Non-pigmented ciliary epithelial cell (primary cell): ENCODE data around the gene TEKT3.

Experiments
- DNase-seq: peaks from one replicate; pipeline ENCODE4 v3.0.0-alpha.2; 2010; ENCODE audit warnings: low read depth

Gene TEKT3

GRCh38 chr17:15291674-15292361 is 49.6 kb downstream of the TEKT3 start:
- no peak for DNase-seq

- no peak for DNase-seq
Observed at GRCh38 chr17:15290605-15291004, 50.8 kb downstream of the TEKT3 start.

- no peak for DNase-seq
Observed at GRCh38 chr17:15289285-15290183, 51.9 kb downstream of the TEKT3 start.

GRCh38 chr17:15288859-15289258 is 52.5 kb downstream of the TEKT3 start:
- DNase-seq, result no peak

GRCh38 chr17:15287538-15288267 is 53.7 kb downstream of the TEKT3 start:
- no peak for DNase-seq

GRCh38 chr17:15285466-15285865 is 55.9 kb downstream of the TEKT3 start:
- DNase-seq, result no peak

GRCh38 chr17:15284537-15284936 is 56.9 kb downstream of the TEKT3 start:
- no peak for DNase-seq

GRCh38 chr17:15284107-15284506 is 57.3 kb downstream of the TEKT3 start:
- no peak for DNase-seq

- no peak for DNase-seq
Observed at GRCh38 chr17:15281909-15282308, 59.5 kb downstream of the TEKT3 start.

GRCh38 chr17:15278924-15279477 is 62.4 kb downstream of the TEKT3 start:
- peak; percentile 84 for DNase-seq

- DNase-seq, result no peak
Observed at GRCh38 chr17:15278380-15278779, 63.0 kb downstream of the TEKT3 start.

- DNase-seq, result no peak
Observed at GRCh38 chr17:15274017-15274416, 67.4 kb downstream of the TEKT3 start.

- DNase-seq, result peak; percentile 90
Observed at GRCh38 chr17:15273141-15273793, 68.1 kb downstream of the TEKT3 start.

- DNase-seq, result no peak
Observed at GRCh38 chr17:15271741-15272140, 69.7 kb downstream of the TEKT3 start.

- no peak for DNase-seq
Observed at GRCh38 chr17:15270628-15271381, 70.6 kb downstream of the TEKT3 start.

- DNase-seq, result no peak
Observed at GRCh38 chr17:15269780-15270089, 71.7 kb downstream of the TEKT3 start.

GRCh38 chr17:15269087-15269779 is 72.2 kb downstream of the TEKT3 start:
- no peak for DNase-seq

- DNase-seq, result no peak
Observed at GRCh38 chr17:15268461-15268860, 72.9 kb downstream of the TEKT3 start.

- no peak for DNase-seq
Observed at GRCh38 chr17:15267996-15268395, 73.4 kb downstream of the TEKT3 start.

- DNase-seq, result no peak
Observed at GRCh38 chr17:15266325-15267125, 74.9 kb downstream of the TEKT3 start.
